ENCODE measurements around the gene CDH26.

Gene CDH26

GRCh38 chr20:59985164-59985563, 26.9 kb downstream of the CDH26 start:
- no peak for DNase-seq (ENCODE audit: low read depth in 2 of 2)

- no peak for DNase-seq (ENCODE audit: low read depth in 2 of 2)
Measured at GRCh38 chr20:59985864-59986263, 27.6 kb downstream of the CDH26 start.

DNA sequence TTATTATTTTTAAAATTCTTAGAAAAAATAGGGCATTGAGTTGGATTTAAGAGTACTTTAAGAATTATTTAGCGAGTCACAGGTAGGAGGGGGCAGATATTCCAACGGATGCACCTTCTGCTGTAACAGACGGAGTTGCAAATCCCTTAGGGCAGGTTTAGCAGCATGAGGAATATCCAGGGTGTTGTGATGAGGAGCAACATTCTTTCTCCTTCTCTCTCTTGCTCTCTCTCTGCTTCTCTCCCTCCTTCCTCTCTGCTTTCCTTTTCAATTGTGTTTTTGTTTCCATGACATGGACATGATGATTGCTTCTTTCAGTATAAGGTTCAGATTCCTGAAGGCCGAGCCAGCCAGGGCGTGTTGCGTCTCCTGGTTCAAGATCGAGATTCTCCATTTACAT, 28.9 kb downstream of the CDH26 start:
- no peak for DNase-seq (ENCODE audit: low read depth in 2 of 2)

DNA sequence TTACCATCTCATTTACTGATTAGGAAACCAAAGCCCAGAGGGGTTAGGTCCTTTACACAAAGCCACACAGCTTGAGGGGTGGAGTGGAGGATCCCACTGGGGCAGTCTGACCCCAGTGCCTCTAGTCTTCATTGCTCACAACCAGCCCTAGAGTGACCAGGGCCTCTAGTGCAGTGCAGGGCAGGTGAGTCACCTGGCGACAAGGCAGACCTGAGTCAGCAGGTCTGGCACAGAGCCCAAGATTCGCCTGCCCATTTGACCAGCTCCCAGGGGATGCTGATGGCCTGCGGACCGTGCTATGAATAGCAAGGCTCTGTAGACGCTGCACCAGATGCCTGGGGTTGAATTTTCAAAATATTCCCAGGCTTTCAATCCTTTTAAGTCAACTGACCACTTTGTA, 29.9 kb downstream of the CDH26 start:
- no peak for DNase-seq (ENCODE audit: low read depth in 2 of 2)

DNA sequence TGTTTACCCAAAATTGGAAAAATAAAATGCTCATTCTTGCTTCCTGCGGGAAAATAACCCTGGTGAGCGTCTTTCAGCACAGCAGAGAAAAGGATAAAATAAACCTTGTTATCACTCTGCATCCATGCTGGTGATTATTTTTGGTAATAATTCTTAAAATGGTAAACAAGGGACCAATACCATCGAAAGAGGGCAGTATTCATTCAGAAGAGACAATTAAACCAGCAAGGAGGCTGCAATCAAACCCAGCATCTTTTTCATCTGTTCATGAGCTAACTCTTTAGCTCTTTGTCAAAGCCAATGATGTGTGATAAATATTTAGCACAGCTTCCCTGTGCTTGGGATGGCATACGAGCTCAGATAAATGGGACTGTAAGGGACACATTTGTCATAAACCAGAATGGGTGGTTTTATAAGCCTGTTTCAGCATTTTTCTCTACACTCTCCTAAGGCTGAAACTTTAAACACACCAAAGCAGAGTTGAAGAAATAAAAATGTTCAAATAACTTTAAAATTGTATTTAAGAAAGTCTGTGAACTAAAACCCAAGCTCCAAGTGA, 34.4 kb downstream of the CDH26 start:
- DNase-seq (ENCODE audit: low read depth in 2 of 2), result no peak

GRCh38 chr20:59993736-59994430, 35.7 kb downstream of the CDH26 start:
- no peak for DNase-seq (ENCODE audit: low read depth in 2 of 2)

- no peak for DNase-seq (ENCODE audit: low read depth in 2 of 2)
Measured at GRCh38 chr20:59994697-59995122, 36.5 kb downstream of the CDH26 start.

DNA sequence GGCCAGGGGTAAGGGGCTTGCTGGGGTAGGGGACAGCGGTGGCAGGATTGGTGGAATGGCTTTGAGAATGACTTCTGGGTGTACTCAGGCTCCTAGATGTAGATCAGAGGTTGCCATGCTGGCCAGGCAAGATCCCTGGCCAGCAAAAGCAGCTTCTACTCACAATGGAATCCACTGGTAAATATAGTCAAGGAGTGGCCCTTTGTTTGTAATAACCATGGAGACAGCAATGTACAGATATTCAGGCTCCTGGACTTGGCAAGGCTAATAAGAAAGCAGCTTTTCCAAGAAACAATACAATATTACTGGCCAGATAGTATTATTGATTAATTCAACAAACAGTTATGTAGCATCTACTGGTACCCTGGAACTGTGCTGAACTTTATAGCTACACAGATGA, 37.9 kb downstream of the CDH26 start:
- no peak for DNase-seq (ENCODE audit: low read depth in 2 of 2)

DNA sequence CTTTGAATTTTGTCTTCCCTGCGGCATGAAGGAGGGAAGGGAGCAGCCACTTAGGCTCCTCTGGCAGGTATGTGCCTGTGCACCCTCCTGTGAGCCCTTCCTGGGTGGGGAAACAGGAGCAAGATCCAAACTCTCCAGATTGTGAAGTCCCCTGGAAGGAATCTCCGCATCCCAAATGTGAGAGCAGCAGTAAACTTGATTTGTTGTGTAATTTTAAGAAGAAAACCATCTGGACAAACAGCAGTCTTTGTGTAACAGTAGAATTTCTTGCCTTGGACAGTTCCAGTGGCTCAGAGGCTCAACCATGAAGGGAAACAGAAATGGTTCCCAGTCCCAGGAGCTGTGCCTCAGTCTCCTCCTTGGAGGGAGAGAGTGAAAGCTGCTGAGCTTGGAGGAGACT, 39.7 kb downstream of the CDH26 start:
- no peak for DNase-seq (ENCODE audit: low read depth in 2 of 2)

- no peak for DNase-seq (ENCODE audit: low read depth in 2 of 2)
Measured at GRCh38 chr20:59999502-59999901, 41.3 kb downstream of the CDH26 start.

DNA sequence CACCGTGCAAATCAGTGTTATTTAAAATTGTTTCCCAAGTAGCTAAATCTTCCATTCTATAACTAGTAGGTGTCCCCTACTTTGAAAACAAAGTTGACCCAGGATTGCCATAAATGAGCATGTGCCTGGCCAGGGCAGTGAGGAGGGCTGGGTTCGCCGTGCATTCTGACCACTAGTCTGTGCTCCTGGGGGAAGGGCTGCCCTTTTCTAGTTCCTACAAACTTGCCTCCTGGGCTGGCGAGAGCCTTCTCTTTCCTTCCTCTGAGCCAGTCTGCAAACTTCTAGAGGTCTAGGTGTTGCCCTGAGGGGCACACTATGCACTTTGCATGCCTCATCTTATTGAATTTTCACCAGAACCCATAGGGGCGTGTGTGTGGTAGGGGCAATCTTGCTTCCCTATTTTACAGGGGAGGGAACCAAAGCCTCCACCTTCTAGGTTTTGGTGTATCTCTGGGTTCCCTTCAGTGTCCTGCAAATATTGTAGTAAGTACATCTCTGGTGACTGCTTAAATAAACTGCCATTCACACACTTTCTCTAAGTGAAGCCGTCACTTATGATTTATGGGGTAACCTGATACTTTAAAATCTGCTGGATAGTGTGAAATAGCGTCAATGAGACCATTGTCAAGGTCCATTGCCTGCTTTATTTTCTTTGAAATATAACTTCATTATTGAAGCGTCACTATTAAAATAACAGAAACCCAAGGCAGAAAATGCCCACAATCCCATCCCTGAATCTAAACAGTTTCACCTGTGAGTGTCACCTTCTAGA, 42.2 kb downstream of the CDH26 start:
- DNase-seq (ENCODE audit: low read depth in 2 of 2), result no peak

DNA sequence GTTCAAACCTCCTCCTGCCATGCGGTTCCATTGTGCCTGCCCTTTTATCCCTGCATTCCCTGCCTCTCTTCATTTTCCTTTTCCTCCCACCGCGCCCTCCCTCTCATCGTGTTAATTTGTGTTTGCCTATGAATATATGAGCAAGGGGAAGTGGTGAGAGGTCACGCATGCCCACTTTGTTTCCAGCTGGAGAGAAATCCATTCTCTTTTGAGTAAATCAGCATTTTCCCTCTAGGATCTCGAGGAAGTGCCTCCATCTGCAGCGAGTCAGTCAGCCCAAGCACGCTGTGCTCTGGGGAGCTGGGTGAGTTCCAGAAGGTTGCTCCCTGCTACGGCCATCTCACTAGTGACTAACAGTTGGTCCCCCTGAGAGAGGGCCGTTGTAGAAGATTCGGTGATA, 42.9 kb downstream of the CDH26 start:
- DNase-seq (ENCODE audit: low read depth in 2 of 2), result no peak

GRCh38 chr20:60003776-60004175, 45.6 kb downstream of the CDH26 start:
- no peak for DNase-seq (ENCODE audit: low read depth in 2 of 2)

DNA sequence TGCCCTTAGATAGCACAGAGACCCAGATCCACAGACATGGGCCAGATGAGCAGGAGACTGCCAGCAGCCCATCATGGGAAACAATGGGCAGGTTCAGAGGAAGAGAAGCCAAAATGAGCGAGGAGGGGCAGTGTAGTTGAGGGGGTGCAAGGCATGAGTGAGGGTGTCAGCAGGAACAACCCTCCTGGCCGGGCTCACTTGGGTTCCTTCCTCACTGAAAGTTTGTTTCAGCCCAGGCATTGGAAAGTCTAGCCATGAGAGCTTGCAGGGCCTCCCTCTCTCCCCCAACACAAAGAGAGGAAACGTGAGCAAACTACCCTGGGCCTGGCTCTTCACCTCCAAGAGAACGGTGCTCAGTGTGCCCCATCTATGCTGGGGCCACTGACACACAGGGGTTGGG, 48.0 kb downstream of the CDH26 start:
- DNase-seq (ENCODE audit: low read depth in 2 of 2), result no peak

DNA sequence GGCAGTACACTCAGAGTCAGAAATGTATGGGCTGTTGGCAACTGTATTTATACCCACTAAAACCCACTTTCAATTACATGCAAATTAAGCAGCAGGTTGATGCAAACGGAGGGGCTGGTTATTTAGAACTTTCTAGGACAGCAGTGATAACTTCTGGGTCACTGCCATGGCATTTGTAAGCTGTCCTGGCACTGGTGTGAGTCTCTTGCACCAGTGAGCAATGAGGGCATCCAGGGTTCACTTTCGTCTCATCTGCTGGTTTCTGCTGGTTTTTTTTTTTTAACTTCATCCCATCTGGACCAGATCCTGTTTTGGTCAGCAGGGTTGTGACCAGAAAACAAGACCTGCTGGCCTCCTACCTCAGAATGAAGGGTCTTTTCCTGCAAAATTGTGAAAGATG, 49.2 kb downstream of the CDH26 start:
- no peak for DNase-seq (ENCODE audit: low read depth in 2 of 2)

DNA sequence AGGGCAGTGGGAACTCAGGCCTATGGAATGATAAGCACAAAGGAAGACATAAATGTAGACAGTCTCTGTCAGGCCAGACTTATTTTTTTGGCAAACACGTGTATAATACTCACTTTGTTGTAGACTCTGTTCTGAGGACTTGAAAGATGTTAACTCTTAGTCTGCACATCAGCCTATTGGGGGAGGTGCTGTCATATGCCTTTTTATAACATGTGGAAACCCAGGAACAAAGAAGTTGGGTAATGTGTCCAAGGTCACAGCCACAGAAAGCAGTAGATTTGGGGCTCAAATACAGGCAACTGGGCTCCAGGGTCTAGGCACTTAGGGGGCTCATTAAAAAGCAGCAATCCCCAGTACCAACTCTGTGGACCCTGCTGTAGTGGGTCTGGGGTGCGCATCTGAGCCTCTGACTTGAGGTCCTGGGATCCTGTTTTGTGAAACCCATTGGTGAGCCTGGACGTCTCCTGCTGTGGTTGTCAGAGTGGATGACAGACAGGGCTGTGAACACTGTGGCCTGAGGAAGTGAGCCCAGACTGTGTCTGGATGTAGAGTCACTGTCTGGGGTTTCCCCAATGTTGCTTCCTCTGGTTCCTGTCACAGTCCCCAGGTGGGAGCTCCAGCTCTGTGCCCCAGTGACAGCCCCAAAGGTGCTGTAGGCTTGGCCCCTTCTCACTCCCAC, 50.0 kb downstream of the CDH26 start:
- no peak for DNase-seq (ENCODE audit: low read depth in 2 of 2)

DNA sequence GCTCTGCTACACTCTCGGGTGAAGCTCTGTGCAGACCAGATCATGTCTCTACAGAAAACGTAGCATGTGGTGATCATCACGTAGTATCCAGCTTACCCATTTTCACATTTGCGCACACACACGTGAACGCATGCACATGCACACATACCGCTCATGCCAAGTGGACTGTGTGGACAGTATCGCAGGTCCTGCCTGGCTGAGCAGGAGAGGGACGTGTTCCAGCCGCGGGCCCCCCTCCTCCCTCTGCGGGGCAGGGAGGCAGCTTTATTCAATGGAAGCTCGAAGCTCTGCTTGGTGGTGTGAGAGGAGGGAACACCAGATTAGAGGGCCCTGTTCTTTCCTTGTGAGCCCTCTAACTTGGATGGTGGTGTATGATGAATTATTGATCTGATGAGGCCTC, 51.1 kb downstream of the CDH26 start:
- no peak for DNase-seq (ENCODE audit: low read depth in 2 of 2)

GRCh38 chr20:60009826-60010616, 51.8 kb downstream of the CDH26 start:
- DNase-seq (ENCODE audit: low read depth in 2 of 2), result no peak

DNA sequence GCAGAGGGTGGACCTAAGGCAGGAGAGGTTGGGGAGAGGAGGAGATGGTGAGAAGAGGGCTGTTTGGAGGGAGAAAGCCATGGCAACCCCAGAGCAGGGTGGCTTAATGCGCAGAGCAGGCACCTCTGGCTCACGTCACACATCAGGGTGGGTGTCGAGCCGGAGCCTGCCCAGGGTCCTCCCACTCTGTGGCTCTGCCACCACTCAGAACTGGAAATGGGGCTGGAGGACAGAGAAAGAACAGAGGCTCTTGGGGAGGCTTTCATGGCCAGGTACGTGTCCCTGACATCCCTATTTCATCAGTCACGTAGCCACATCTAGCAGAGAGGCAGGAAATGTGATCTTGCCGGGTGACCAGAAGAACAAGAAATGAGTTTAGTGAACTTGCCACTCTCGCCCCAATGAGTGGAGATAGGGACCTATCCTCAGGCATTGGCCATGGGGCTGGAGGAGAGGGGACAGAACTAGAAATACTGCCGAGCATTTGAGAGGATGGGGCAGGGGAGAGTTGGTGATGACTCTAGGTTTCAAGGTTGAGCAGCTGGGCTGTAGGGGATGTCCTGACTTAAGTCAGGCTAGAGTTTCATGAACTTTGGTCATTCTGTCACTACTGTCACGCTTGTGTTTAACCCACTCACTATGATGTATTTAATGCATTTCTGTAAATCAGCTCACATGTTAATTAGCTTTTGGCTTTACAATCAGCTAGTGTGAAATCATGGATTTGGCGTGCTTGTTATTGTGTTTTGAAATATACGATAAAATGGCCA, 52.7 kb downstream of the CDH26 start:
- no peak for DNase-seq (ENCODE audit: low read depth in 2 of 2)

GRCh38 chr20:60011512-60012507, 53.6 kb downstream of the CDH26 start:
- DNase-seq (ENCODE audit: low read depth in 2 of 2), result no peak

Data from stimulated activated CD8-positive, alpha-beta memory T cell treated with anti-CD3 and anti-CD28 coated beads, Interleukin-7, amount 100 ng/mL, for 1 hour (primary cell).